Epidermal melanocyte (primary cell): ENCODE measurements around the gene TMEM80.

Source experiments
- DNase-seq: peaks from one replicate; pipeline ENCODE4 v3.0.0; 2011; ENCODE audit warnings: low spot score; ENCODE audit not compliant: insufficient read length

The TMEM80 gene

GRCh38 chr11:742571-743201 is 47.1 kb downstream of the TMEM80 start:
- DNase-seq = no peak

DNA sequence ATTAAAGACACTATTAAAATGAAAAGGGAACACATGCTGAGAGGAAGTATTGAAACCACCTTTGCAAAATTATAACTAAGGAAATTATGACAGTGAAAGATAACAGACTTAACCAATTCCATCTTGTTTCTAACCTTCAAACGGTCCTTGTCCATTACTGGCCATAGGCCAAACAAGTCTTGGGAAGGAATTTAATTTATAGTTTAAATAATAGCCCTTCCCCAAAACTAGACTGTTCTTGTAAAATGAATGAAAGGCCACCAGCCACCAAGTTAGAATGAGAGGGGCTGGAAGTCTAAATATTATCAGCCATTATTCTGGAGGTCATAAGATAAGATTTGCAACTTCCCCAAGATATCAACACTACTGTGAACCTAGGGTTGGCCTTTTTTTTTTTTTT is 49.8 kb downstream of the TMEM80 start:
- no peak for DNase-seq

DNA sequence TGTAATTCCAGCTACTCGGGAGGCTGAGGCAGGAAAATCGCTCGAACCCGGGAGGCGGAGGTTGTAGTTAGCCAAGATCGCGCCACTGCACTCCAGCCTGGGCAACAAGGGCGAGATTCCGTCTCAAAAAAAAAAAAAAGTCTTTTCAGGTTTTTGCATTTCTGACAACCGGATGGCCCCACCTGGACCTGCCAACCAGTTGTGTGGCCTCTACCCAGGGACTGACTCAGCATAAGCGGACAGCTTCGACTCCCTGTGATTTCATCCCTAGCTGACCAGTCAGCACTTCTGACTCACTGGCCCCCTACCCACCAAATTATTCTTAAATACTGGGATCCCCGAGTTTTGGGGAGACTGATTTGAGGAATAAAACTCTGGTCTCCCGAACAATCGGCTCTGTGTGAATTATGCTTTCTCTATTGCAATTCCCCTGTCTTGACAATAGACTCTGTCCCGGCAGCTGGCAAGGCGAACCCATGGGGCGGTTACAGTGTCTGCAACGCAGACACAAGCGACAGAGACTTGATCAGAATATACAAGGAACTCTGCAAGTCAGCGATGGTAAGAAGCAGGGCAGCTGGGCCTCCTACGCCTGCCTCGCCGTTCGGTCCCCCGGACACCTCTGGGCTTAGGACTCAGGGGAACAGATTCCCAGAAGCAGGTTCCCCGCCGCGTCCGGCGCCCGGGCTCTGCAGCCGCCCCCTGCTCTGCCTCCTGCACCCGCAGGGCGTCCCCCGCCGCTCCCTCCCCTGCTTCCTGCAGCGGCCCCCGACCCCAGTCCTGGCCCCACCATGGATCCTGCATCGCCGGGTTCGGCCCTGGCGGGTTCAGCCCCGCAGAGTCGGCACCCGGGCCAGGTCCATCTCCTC is 50.9 kb downstream of the TMEM80 start:
- DNase-seq = no peak

- peak; percentile 84 for DNase-seq
Observed at GRCh38 chr11:747158-748006, 51.8 kb downstream of the TMEM80 start, which contains the start of gene TALDO1. Gene TALDO1, plus strand, starts transcription at chr11:747464. Its CDS starts 18 bp downstream, at chr11:747482.

DNA sequence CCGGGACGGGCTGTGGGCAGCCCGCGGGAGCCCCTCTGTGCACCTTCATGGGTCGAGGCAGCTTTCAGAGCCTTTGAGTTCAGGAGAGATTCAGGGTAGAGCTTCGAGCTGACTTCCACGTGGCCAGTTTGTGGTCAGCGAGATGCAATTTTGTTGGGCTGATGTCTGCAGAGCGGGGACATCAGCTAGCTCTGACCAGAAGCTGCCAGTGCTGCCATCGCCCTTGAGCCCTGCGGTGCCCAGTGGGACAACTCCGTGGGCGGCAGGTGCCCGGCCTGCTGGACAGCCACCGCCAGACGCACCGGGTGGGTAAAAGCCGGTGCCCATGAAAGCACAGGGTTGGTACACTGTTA is 52.4 kb downstream of the TMEM80 start:
- DNase-seq = no peak

DNA sequence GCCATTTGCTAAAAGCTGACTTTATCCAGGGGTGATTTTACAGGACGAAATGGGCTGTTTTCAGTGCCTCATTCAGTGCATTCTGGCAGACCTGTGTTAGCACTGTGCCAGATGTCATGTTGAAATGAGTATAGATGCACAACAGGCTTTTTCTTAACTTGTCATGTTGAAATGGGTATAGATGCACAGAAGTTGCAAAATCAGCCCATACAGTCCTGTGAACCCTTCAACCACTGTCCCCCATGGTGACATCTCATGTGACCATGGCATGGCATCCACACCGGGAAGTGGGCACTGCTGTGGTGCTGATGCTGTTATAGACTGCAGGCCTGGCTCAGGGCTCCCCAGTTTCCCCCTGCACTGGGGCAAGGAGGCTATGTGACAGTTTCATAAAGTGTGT is 54.1 kb downstream of the TMEM80 start:
- no peak for DNase-seq
